HUDEP-2 (cell line): ENCODE data around the gene USP40.

Experiments
- DNase-seq, 76 experiments: peaks; one replicate each; lab custom pipeline; 2025; ENCODE audit not compliant: unreplicated experiment in 76 of 76; lab: John Stamatoyannopoulos, UW

Gene USP40

GRCh38 chr2:233461481-233461891, 105.1 kb downstream of the USP40 start:
- DNase-seq, result no peak

GRCh38 chr2:233460726-233461441, 105.7 kb downstream of the USP40 start:
- no peak for DNase-seq

- DNase-seq, result no peak
Observed at GRCh38 chr2:233459426-233459825, 107.2 kb downstream of the USP40 start.

- DNase-seq, result no peak
Observed at GRCh38 chr2:233458826-233459225, 107.8 kb downstream of the USP40 start.

GRCh38 chr2:233458031-233458610, 108.5 kb downstream of the USP40 start:
- DNase-seq, result no peak

GRCh38 chr2:233457356-233457755, 109.2 kb downstream of the USP40 start:
- DNase-seq, result no peak

- no peak for DNase-seq
Observed at GRCh38 chr2:233456934-233457333, 109.6 kb downstream of the USP40 start.

GRCh38 chr2:233456111-233456510, 110.5 kb downstream of the USP40 start:
- no peak for DNase-seq

- no peak for DNase-seq
Observed at GRCh38 chr2:233455491-233455890, 111.1 kb downstream of the USP40 start.

- no peak for DNase-seq
Observed at GRCh38 chr2:233455006-233455405, 111.6 kb downstream of the USP40 start.

- DNase-seq, result no peak
Observed at GRCh38 chr2:233453916-233454315, 112.7 kb downstream of the USP40 start.

- DNase-seq, result no peak
Observed at GRCh38 chr2:233453111-233453915, 113.3 kb downstream of the USP40 start.

GRCh38 chr2:233451950-233452349, 114.6 kb downstream of the USP40 start:
- peak in 46 of 76 experiments; percentile 7 to 60 (median 34) for DNase-seq

GRCh38 chr2:233450864-233451575, 115.6 kb downstream of the USP40 start:
- no peak for DNase-seq

GRCh38 chr2:233449921-233450863, 116.4 kb downstream of the USP40 start:
- no peak for DNase-seq

GRCh38 chr2:233449081-233449901, 117.3 kb downstream of the USP40 start:
- DNase-seq, result no peak

- DNase-seq, result no peak
Observed at GRCh38 chr2:233448575-233448974, 118.0 kb downstream of the USP40 start.

- DNase-seq, result peak in 3 of 76 experiments; percentile 2 to 17 (median 4)
Observed at GRCh38 chr2:233448220-233448559, 118.4 kb downstream of the USP40 start.
